ENCODE results near the gene CGB5. TPM values are rescaled to one million over a fixed set of nuclear protein-coding genes. Genes with fewer than 3 reads are reported as not detected.
"Not testable (repeated sequence)": the region's sequence is repeated elsewhere in the genome, so short reads cannot be mapped to it uniquely, and the experiment has no call there.

Gene CGB5
- total RNA-seq, 1 experiment from 2014 or later = 35.7 TPM

DNA sequence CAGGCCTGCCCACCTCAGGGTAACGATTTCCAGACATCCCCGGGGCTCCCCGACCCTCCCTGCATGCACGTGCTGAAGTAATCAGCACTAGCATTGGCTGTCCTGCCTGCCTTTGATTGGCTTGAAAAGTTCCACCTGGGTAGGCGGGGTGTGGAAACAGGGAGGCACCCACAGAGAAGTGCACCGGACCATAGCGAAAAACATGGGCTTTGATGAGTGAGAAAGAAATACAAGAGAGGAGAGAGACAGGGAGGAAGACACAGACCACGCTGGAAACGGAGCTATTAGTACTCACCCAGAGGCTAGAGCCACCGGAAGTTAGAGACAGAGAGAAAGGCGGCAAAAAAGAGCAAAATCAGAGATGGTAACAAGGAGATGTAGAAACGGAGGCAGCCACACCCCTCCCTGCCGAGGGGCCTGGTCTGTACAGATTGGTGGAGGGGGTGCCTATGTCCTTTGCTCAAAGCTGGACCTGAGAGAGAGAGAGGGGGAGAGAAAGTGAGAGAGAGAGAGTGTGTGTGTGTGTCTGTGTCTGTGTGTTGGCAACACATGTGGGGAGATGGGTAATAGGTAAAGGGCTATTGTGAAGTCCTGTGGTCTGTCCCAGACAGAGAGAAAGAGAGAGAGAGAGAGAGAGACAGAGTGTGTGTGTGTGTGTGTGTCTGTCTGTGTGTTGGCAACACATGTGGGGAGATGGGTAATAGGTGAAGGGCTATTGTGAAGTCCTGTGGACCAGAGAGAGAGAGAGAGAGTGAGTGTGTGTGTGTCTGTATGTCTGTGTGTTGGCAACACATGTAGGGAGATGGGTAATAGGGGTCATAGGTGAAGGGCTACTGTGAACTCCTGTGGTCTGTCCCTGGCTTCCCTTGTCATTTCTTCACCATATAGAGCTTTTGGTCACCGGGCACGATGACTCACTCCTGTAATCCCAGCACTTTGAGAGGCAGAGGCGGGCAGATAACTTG is 22.4 kb upstream of the CGB5 start:
- DNase-seq (ENCODE audit: low read depth) = peak; percentile 76

DNA sequence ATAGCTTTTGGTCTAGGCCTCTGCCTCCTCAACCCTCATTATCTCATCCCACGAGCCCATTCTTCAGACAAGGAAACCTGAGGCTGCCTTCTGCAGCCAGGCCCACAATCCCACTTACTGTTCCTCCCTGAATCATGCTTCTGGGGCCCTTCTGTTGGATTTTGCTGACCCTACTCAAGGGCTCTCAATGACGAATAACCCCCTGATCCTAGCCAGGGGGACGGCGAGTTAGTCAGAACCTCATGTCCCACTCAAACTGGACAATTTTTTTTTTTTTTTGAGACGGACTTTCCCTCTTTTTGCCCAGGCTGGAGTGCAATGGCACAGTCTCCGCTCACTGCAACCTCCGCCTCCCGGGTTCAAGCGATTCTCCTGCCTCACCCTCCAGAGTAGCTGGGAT is 21.5 kb upstream of the CGB5 start:
- DNase-seq (ENCODE audit: low read depth) = no peak

DNA sequence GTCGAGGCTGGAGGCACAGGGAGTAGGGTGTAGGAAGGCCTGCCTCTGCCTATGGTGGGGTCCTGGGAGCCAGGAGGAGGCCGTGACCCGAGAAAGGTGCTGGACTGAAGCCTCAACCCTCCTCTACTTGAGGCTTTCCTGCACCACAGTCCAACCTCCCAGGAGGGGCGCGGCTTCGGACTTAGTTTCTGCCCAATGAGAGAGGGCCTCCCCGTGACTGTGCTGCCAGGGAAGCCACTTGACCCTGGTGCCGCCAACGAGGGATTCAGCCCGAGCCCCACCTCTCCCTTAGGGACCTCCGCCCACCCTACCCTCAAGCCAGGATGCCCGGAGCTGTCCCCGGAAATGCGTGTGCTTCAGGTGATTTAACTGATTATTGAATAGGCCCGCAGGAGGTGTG is 19.4 kb upstream of the CGB5 start, which contains the start of gene CGB3:
CGB3 (minus strand) TSS at position 101 of the 400 bp plus-strand sequence. CDS start 362 bp downstream, outside the sequence.
- not testable (repeated sequence) for DNase-seq (ENCODE audit: low read depth)

DNA sequence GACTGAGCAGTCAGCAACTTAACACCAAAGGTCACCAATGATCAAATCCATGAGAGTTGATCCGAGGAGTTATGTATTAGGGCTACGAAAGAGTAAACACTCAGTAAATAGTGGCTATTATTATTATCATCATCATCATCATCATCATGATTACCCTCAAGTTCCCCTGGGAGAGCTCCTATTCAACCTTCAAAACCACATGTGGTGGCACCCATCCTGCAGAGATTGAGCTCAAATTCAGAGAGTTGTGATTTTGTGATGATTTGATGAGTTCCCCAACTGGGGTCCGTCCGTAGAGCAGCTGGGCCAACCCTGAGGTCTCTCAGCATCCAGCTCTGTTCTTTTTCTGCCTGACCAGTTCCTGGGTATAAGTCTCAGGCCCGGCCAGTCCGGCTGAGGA is 18.6 kb upstream of the CGB5 start:
- DNase-seq (ENCODE audit: low read depth) = not testable (repeated sequence)

DNA sequence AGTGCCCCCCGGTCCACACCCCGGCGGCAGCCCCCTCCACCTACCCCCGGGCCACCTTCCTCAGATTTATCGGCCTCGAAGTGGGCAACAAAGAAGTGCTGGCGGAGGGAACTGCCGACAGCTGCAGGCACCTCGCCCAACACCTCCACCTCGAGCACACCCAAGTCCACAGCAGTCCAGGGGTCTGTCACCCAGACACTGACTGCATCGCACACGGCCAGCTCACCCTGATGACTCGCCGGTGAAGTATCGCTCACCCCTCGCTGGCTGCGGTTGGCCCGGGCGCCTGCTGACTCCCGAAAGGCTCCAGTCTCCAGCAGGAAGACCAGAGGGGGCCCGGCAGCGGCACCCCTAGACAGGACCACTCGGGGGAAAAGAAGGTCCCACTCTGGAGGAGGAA is 18.0 kb upstream of the CGB5 start:
- DNase-seq (ENCODE audit: low read depth) = not testable (repeated sequence)

DNA sequence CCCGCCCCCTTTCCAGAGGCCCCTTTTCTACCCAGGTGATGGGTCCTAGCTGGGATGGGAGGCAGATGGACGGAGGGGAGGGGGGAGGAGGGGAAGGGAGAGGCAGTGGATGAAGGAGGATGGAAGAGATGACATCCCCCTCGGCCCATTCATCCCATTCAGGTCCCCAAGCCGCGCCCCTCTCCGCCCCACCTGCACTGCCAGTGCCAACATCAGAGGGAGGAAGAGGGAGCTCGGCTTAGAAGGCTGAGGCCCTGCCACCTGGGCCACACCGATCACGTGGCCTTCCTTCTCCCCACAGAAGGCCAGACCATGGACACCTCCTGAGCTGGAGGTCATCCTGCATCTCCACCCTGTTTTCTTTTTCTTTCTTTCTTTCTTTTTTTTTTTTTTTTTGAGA is 15.0 kb upstream of the CGB5 start:
- not testable (repeated sequence) for DNase-seq (ENCODE audit: low read depth)

DNA sequence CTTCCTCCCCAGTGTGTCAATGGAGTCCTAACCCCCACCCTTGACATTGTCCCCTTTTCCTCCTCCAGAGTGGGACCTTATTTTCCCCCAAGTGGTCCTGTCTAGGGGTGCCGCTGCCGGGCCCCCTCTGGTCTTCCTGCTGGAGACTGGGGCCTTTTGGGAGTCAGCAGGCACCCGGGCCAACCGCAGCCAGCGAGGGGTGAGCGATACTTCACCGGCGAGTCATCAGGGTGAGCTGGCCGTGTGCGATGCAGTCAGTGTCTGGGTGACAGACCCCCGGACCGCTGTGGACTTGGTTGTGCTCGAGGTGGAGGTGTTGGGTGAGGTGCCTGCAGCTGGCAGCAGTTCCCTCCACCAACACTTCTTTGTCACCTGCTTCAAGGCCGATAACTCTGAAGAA is 13.9 kb upstream of the CGB5 start:
- peak; percentile 70 for DNase-seq (ENCODE audit: low read depth)

DNA sequence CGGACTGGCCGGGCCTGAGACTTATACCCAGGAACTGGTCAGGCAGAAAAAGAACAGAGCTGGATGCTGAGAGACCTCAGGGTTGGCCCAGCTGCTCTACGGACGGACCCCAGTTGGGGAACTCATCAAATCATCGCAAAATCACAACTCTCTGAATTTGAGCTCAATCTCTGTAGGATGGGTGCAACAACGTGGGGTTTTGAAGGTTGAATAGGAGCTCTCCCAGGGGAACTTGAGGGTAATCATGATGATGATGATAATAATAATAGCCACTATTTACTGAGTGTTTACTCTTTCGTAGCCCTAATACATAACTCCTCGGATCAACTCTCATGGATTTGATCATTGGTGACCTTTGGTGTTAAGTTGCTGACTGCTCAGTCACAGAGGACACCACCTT is 13.3 kb upstream of the CGB5 start:
- not testable (repeated sequence) for DNase-seq (ENCODE audit: low read depth)

DNA sequence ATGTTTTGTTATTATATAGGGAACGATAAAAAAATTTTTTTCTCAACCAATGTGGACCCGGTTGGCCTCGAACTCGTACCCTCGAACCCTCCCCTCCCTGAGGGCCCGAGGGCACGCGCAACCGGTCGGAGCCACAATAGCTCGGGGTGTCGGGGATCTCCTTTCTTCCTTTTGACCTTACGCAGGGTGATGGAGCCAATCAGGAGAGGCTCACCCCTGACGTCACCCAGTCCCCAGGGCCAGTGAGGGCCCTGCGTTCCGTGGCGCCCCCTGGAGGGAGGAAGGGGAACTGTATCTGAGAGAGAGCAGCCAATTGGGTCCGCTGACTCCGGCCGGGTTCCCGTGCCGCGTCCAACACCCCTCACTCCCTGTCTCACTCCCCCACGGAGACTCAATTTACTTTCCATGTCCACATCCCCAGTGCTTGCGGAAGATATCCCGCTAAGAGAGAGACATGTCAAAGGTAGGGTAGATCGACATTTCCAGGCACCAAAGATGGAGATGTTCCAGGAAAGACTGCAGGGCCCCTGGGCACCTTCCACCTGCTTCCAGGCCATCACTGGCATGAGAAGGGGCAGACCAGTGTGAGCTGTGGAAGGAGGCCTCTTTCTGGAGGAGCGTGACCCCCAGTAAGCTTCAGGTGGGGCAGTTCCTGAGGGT is 11.9 kb upstream of the CGB5 start, which contains the start of gene CGB2:
CGB2 (plus strand) TSS at position 249 of the 660 bp plus-strand sequence; CDS start at position 455, 206 bp downstream.
- DNase-seq (ENCODE audit: low read depth) = not testable (repeated sequence)

DNA sequence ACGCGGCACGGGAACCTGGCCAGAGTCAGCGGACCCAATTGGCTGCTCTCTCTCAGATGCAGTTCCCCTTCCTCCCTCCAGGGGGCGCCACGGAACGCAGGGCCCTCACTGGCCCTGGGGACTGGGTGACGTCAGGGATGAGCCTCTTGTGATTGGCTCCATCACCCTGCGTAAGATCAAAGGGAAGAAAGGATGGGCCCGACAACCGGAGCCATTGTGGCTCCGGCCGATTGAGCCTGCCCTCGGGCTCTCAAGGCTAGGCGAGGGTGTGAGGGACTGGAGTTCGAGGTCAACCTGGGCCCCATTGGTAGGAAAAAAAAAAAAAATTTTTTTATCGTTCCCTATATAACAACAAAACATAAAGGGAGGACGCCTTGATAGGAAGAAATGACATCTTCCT is 6.8 kb upstream of the CGB5 start, which contains the start of gene CGB1:
CGB1 (minus strand) TSS at position 81 of the 400 bp plus-strand sequence. CDS start 184 bp downstream, outside the sequence.
- DNase-seq (ENCODE audit: low read depth) = not testable (repeated sequence)

DNA sequence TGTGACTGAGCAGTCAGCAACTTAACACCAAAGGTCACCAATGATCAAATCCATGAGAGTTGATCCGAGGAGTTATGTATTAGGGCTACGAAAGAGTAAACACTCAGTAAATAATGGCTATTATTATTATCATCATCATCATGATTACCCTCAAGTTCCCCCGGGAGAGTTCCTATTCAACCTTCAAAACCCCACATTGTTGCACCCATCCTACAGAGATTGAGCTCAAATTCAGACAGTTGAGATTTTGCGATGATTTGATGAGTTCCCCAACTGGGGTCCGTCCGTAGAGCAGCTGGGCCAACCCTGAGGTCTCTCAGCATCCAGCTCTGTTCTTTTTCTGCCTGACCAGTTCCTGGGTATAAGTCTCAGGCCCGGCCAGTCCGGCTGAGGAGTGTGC is 5.5 kb upstream of the CGB5 start:
- not testable (repeated sequence) for DNase-seq (ENCODE audit: low read depth)

DNA sequence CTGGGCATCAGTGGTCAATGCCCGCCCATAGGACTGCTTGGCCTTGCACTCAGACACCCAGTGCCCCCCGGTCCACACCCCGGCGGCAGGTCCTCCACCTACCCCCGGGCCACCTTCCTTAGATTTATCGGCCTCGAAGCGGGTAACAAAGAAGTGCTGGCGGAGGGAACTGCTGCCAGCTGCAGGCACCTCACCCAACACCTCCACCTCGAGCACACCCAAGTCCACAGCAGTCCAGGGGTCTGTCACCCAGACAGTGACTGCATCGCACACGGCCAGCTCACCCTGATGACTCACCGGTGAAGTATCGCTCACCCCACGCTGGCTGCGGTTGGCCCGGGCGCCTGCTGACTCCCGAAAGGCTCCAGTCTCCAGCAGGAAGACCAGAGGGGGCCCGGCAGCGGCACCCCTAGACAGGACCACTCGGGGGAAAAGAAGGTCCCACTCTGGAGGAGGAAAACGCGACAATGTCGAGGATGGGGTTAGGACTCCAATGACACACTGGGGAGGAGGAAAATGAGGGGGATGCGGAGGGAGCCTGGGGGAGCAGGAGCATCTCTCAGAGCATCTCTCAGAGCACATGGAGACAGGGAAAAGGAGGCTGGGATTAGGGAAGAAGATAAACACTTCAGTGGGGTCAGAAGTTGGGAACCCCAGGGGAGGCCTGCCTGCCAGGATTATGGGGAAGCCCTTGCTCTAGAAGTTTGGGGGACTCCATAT is 4.9 kb upstream of the CGB5 start:
- DNase-seq (ENCODE audit: low read depth) = peak; percentile 97

DNA sequence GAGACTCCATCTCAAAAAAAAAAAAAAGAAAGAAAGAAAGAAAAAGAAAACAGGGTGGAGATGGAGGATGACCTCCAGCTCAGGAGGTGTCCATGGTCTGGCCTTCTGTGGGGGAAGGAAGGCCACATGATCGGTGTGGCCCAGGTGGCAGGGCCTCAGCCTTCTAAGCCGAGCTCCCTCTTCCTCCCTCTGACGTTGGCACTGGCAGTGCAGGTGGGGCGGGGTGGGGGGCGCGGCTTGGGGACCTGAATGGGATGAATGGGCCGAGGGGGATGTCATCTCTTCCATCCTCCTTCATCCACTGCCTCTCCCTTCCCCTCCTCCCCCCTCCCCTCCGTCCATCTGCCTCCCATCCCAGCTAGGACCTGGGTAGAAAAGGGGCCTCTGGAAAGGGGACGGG is 3.9 kb upstream of the CGB5 start:
- not testable (repeated sequence) for DNase-seq (ENCODE audit: low read depth)

DNA sequence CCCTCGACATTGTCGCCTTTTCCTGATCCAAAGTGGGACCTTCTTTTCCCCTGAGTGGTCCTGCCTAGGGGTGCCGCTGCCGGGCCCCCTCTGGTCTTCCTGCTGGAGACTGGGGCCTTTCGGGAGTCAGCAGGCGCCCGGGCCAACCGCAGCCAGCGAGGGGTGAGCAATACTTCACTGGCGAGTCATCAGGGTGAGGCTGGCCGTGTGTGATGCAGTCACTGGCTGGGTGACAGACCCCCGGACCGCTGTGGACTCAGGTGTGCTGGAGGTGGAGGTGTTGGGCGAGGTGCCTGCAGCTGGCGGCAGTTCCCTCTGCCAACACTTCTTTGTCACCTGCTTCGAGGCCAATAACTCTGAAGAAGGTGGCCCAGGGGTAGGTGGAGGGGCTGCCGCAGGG is 1.5 kb upstream of the CGB5 start:
- peak; percentile 87 for DNase-seq (ENCODE audit: low read depth)

DNA sequence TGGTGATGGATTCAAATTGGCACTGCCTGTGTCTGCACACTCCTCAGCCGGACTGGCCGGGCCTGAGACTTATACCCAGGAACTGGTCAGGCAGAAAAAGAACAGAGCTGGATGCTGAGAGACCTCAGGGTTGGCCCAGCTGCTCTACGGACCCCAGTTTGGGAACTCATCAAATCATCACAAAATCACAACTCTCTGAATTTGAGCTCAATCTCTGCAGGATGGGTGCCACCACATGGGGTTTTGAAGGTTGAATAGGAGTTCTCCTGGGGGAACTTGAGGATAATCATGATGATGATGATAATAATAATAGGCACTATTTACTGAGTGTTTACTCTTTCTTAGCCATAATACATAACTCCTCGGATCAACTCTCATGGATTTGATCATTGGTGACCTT is 982 bp upstream of the CGB5 start:
- DNase-seq (ENCODE audit: low read depth) = not testable (repeated sequence)

DNA sequence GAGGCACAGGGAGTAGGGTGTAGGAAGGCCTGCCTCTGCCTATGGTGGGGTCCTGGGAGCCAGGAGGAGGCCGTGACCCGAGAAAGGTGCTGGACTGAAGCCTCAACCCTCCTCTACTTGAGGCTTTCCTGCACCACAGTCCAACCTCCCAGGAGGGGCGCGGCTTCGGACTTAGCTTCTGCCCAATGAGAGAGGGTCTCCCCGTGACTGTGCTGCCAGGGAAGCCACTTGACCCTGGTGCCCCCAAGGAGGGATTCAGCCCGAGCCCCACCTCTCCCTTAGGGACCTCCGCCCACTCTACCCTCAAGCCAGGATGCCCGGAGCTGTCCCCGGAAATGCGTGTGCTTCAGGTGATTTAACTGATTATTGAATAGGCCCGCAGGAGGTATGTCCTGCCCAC is 5.4 kb downstream of the CGB5 start, which contains the start of gene CGB8:
CGB8 (minus strand) TSS at position 101 of the 400 bp plus-strand sequence. CDS start 372 bp downstream, outside the sequence.
- DNase-seq (ENCODE audit: low read depth) = not testable (repeated sequence)

DNA sequence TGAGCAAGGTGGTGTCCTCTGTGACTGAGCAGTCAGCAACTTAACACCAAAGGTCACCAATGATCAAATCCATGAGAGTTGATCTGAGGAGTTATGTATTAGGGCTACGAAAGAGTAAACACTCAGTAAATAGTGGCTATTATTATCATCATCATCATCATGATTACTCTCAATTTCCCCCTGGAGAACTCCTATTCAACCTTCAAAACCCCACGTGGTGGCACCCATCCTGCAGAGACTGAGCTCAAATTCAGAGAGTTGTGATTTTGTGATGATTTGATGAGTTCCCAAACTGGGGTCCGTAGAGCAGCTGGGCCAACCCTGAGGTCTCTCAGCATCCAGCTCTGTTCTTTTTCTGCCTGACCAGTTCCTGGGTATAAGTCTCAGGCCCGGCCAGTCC is 6.2 kb downstream of the CGB5 start:
- DNase-seq (ENCODE audit: low read depth) = not testable (repeated sequence)

DNA sequence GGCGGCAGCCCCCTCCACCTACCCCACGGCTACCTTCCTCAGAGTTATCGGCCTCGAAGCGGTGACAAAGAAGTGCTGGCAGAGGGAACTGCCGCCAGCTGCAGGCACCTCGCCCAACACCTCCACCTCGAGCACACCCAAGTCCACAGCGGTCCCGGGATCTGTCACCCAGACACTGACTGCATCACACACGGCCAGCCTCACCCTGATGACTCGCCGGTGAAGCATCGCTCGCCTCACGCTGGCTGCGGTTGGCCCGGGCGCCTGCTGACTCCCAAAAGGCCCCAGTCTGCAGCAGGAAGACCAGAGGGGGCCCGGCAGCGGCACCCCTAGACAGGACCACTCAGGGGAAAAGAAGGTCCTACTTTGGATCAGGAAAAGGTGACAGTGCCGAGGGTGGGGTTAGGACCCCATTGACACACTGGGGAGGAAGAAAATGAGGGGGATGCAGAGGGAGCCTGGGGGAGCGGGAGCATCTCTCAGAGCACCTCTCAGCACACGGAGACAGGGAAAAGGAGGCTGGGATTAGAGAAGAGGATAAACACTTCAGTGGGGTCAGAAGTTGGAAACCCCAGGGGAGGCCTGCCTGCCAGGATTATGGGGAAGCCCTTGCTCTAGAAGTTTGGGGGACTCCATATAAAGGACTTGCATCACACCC is 6.9 kb downstream of the CGB5 start:
- peak; percentile 93 for DNase-seq (ENCODE audit: low read depth)

DNA sequence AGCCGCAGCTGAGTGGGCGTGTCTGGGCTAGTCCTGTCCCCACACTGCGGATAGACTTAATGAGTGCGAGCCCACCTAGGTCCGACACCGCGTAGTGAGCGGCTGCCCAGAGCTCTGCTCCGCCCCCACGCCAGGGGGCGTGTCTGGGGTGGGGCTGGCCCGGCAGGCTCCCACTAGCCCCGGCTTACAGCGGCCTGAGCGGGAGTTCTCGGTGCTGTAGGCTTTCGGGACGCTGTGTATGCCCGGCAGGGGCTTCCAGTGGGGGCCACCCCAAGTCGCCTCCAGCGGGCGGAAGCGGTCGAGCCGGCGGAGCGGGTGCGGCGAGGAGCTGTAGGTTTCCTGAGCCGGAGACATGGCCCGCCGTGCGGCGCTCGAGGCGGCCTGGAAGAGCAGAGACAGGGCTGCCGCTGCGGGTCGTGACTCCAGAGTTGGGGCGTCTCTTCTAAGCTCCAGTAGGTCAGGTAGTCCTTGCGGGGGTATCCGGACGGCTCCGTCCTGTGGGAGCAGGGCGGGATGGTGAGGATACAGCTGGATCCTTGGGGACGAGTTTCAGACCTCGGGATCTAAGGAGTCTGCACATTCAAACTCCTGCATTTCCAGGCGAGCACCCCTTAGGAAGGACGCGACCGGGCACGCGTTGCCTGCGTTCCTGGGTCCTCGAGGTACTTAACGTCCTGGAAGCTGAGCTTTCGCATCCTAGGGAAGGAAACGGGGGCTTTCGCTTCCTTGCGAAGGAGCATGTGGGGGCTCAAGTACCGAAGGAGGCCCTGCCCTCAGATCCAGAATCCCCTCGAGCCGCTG is 12.7 kb downstream of the CGB5 start:
- peak; percentile 84 for DNase-seq (ENCODE audit: low read depth)

DNA sequence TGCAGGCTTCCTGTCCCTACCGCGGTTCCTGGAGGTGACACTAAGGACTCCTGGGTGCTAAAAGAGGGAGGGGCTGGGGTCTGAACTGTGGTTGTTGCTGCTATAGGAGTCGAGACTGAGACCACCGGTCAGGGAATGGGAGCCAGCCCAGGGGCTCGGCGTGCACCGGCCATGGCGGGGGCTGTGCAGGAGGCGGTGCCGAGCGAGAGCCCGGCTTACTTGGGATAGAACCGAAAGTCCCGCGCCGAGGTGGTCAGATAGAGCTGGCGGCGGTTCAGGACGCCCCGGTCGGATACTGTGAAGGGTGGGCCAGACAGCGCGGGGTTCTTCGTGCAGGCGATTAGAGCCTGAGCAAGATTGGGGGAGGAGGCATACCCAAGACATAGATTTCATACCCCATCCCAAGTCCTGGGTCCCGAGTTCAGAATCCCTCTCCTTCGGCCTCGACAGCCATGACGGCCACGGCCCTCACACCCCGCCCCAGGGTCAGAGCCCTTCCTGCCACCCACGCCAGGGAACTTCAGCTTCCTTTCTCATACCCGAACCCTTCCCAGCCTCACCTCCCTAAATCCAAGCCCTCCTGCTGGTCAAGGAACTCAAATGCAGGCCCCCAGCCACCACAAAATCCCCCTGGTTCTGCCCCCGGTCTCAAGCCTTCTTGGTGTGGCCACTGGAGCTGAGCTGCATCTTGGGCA is 13.4 kb downstream of the CGB5 start:
- DNase-seq (ENCODE audit: low read depth) = peak; percentile 34
